Activated gamma-delta T cell (primary cell): Measurements from ENCODE around the gene HELZ.
"Not testable (repeated sequence)": the region's sequence is repeated elsewhere in the genome, so short reads cannot be mapped to it uniquely, and the experiment has no call there.

Experiments used
- DNase-seq: peaks from one replicate; lab custom pipeline; 2025; lab: John Stamatoyannopoulos, UW
- total RNA-seq, 2 donors: gene quantifications; one replicate each; lab custom pipeline; 2026; lab: John Stamatoyannopoulos, UW

The HELZ gene
- total RNA-seq: 146 to 192 reads per million in 2 donors

- DNase-seq: peak; percentile 61
Measured at GRCh38 chr17:67245073-67245693, at the start of gene HELZ. Gene HELZ, minus strand, starts transcription at chr17:67245196. Its CDS starts 26,392 bp downstream, at chr17:67218804.

GRCh38 chr17:67293251-67294203 lies 48.5 kb upstream of the HELZ start:
- DNase-seq: no peak

- DNase-seq: no peak
Measured at GRCh38 chr17:67290711-67291291, 45.8 kb upstream of the HELZ start.

GRCh38 chr17:67290244-67290643 lies 45.2 kb upstream of the HELZ start:
- no peak for DNase-seq

- no peak for DNase-seq
Measured at GRCh38 chr17:67289181-67289876, 44.3 kb upstream of the HELZ start.

- not testable (repeated sequence) for DNase-seq
Measured at GRCh38 chr17:67286826-67287225, 41.8 kb upstream of the HELZ start.

GRCh38 chr17:67285360-67285759 lies 40.4 kb upstream of the HELZ start:
- no peak for DNase-seq

- DNase-seq: no peak
Measured at GRCh38 chr17:67283731-67284516, 38.9 kb upstream of the HELZ start.

GRCh38 chr17:67281743-67282142 lies 36.7 kb upstream of the HELZ start:
- no peak for DNase-seq

- DNase-seq: no peak
Measured at GRCh38 chr17:67281053-67281452, 36.1 kb upstream of the HELZ start.

GRCh38 chr17:67280279-67280678 lies 35.3 kb upstream of the HELZ start:
- no peak for DNase-seq

- DNase-seq: no peak
Measured at GRCh38 chr17:67279115-67279514, 34.1 kb upstream of the HELZ start.

- no peak for DNase-seq
Measured at GRCh38 chr17:67278363-67278762, 33.4 kb upstream of the HELZ start.

GRCh38 chr17:67276075-67276474 lies 31.1 kb upstream of the HELZ start:
- no peak for DNase-seq

GRCh38 chr17:67274466-67274865 lies 29.5 kb upstream of the HELZ start:
- DNase-seq: no peak

GRCh38 chr17:67273900-67274299 lies 28.9 kb upstream of the HELZ start:
- no peak for DNase-seq

GRCh38 chr17:67272312-67273047 lies 27.5 kb upstream of the HELZ start:
- DNase-seq: no peak

- not testable (repeated sequence) for DNase-seq
Measured at GRCh38 chr17:67271187-67271586, 26.2 kb upstream of the HELZ start.

GRCh38 chr17:67270416-67270815 lies 25.4 kb upstream of the HELZ start:
- DNase-seq: no peak

GRCh38 chr17:67266496-67266895 lies 21.5 kb upstream of the HELZ start:
- DNase-seq: no peak
